HG03135 (cell line): Measurements from ENCODE around the gene DSCAM.

Experiments used
- ATAC-seq: cut with Tn5 transposase; IDR thresholded peaks from one replicate; pipeline ENCODE4 v1.9.1; 2021; ENCODE audit warnings: mild to moderate bottlenecking, moderate library complexity; ENCODE audit not compliant: unreplicated experiment

DSCAM gene

GRCh38 chr21:40402884-40403582 lies 443.9 kb downstream of the DSCAM start:
- no peak for ATAC-seq

- no peak for ATAC-seq
Observed at GRCh38 chr21:40395732-40396131, 451.2 kb downstream of the DSCAM start.

GRCh38 chr21:40393066-40393465 lies 453.9 kb downstream of the DSCAM start:
- no peak for ATAC-seq

- ATAC-seq: no peak
Observed at GRCh38 chr21:40388046-40388445, 458.9 kb downstream of the DSCAM start.

GRCh38 chr21:40386981-40387747 lies 459.8 kb downstream of the DSCAM start:
- no peak for ATAC-seq

- ATAC-seq: no peak
Observed at GRCh38 chr21:40386294-40386911, 460.6 kb downstream of the DSCAM start.

- ATAC-seq: no peak
Observed at GRCh38 chr21:40385883-40386282, 461.1 kb downstream of the DSCAM start.

- ATAC-seq: no peak
Observed at GRCh38 chr21:40383951-40384350, 463.0 kb downstream of the DSCAM start.

- ATAC-seq: no peak
Observed at GRCh38 chr21:40381111-40381510, 465.8 kb downstream of the DSCAM start.

- no peak for ATAC-seq
Observed at GRCh38 chr21:40379881-40380810, 466.8 kb downstream of the DSCAM start.

- ATAC-seq: no peak
Observed at GRCh38 chr21:40377135-40377534, 469.8 kb downstream of the DSCAM start.

- no peak for ATAC-seq
Observed at GRCh38 chr21:40373761-40374160, 473.2 kb downstream of the DSCAM start.

- no peak for ATAC-seq
Observed at GRCh38 chr21:40372506-40372905, 474.5 kb downstream of the DSCAM start.

- ATAC-seq: no peak
Observed at GRCh38 chr21:40371329-40371728, 475.6 kb downstream of the DSCAM start.

- no peak for ATAC-seq
Observed at GRCh38 chr21:40356644-40357043, 490.3 kb downstream of the DSCAM start.

- ATAC-seq: no peak
Observed at GRCh38 chr21:40355076-40355475, 491.9 kb downstream of the DSCAM start.

GRCh38 chr21:40351006-40351405 lies 496.0 kb downstream of the DSCAM start:
- no peak for ATAC-seq

GRCh38 chr21:40349591-40349990 lies 497.4 kb downstream of the DSCAM start:
- no peak for ATAC-seq

GRCh38 chr21:40345711-40346321 lies 501.1 kb downstream of the DSCAM start:
- no peak for ATAC-seq

GRCh38 chr21:40340357-40340756 lies 506.6 kb downstream of the DSCAM start:
- no peak for ATAC-seq
